GM23248 (cell line): Measurements from ENCODE around the gene CES2. TPM values are rescaled to one million over a fixed set of nuclear protein-coding genes. Genes with fewer than 3 reads are reported as not detected.

Source experiments
- DNase-seq: peaks from one replicate; pipeline ENCODE4 v3.0.0-alpha.2; 2015
- H2AFZ ChIP-seq: fragments of 200-600 bp; sonication (generic); 2 replicates; pipeline ENCODE4 v1.6.1; 2016; ENCODE audit warnings: antibody characterized with exemption
- H3F3A ChIP-seq: fragments of 200-600 bp; sonication (generic); 2 replicates; pipeline ENCODE4 v1.6.1; 2016; ENCODE audit warnings: mild to moderate bottlenecking, antibody characterized with exemption, mixed run types; ENCODE audit not compliant: insufficient read depth
- H3K27ac ChIP-seq: fragments of 200-600 bp; sonication (generic); 2 replicates; pipeline ENCODE4 v1.5.1; 2016; ENCODE audit warnings: mild to moderate bottlenecking
- H3K27me3 ChIP-seq: fragments of 200-600 bp; sonication (generic); replicated peaks from 2 replicates; pipeline ENCODE4 v1.6.1; 2016; ENCODE audit warnings: mild to moderate bottlenecking; ENCODE audit not compliant: insufficient read depth
- H3K36me3 ChIP-seq: fragments of 200-600 bp; sonication (generic); 2 replicates; pipeline ENCODE4 v1.6.1; 2016; ENCODE audit warnings: low read depth, mild to moderate bottlenecking
- H3K4me1 ChIP-seq: fragments of 200-600 bp; sonication (generic); 2 replicates; pipeline ENCODE4 v1.6.1; 2016; ENCODE audit warnings: mild to moderate bottlenecking; ENCODE audit not compliant: insufficient read depth
- H3K4me2 ChIP-seq: fragments of 200-600 bp; sonication (generic); one replicate; pipeline ENCODE4 v1.6.1; 2016; ENCODE audit warnings: mild to moderate bottlenecking; ENCODE audit not compliant: unreplicated experiment
- H3K4me3 ChIP-seq: fragments of 200-600 bp; sonication (generic); 2 replicates; pipeline ENCODE4 v1.5.1; 2016; ENCODE audit warnings: mild to moderate bottlenecking
- H3K79me2 ChIP-seq: fragments of 200-600 bp; sonication (generic); 2 replicates; pipeline ENCODE4 v1.6.1; 2016; ENCODE audit warnings: mild to moderate bottlenecking; ENCODE audit not compliant: insufficient read depth
- H3K9ac ChIP-seq: fragments of 200-600 bp; sonication (generic); 2 replicates; pipeline ENCODE4 v1.6.1; 2016; ENCODE audit warnings: mild to moderate bottlenecking
- H3K9me2 ChIP-seq: fragments of 200-600 bp; sonication (generic); 2 replicates; pipeline ENCODE4 v1.6.1; 2016; ENCODE audit warnings: mixed run types, mild to moderate bottlenecking, moderate library complexity; ENCODE audit not compliant: insufficient read depth
- H3K9me3 ChIP-seq: fragments of 200-600 bp; sonication (generic); one replicate; pipeline ENCODE4 v1.6.1; 2017; ENCODE audit warnings: low read depth
- H4K20me1 ChIP-seq: fragments of 200-600 bp; sonication (generic); 2 replicates; pipeline ENCODE4 v1.6.0; 2016; ENCODE audit not compliant: insufficient read depth
- EZH2 ChIP-seq: fragments of 200-600 bp; sonication (generic); IDR thresholded peaks from 2 replicates; pipeline ENCODE4 v1.6.1; 2018; ENCODE audit warnings: antibody characterized with exemption, mild to moderate bottlenecking; ENCODE audit not compliant: insufficient read depth, poor library complexity, severe bottlenecking
- EZH2phosphoT487 ChIP-seq: fragments of 200-600 bp; sonication (generic); IDR thresholded peaks from 2 replicates; pipeline ENCODE4 v1.6.1; 2018; ENCODE audit warnings: antibody characterized with exemption, moderate library complexity, mild to moderate bottlenecking, low read depth; ENCODE audit not compliant: insufficient read depth
- WGBS, 2 experiments: methylation state at CpG; one replicate each; pipeline ENCODE4 v1.1.6; 2015 to 2017; ENCODE audit warnings: low lambda C conversion rate in 2 of 2, low coverage in 1 of 2; ENCODE audit errors: missing lambda C conversion rate in 2 of 2; 5-methylcytosine and 5-hydroxymethylcytosine counted together
- in situ Hi-C: fragments of 300-500 bp; cut with MboI; formaldehyde crosslinking; loops from 2 replicates; pipeline ENCODE4 v1.15.0; 2020
- polyA plus RNA-seq: library from polyadenylated mRNA; unstranded; fragments of >200 nt; fragmentation: Nextera tagmentation; extraction: Ambion mirVana; gene quantifications from 2 replicates; pipeline ENCODE4 v1.2.1, GENCODE V29; 2016
- total RNA-seq: library from RNA; depleted of rRNA; stranded (reverse); fragments of >200 nt; shearing (Covaris generic); gene quantifications from 2 replicates; pipeline ENCODE4 v1.2.3, GENCODE V29; 2014

CES2 gene
- total and polyA plus RNA-seq, 2 experiments from 2014 or later, result 32.3 to 37.6 TPM

GRCh38 chr16:66961914-66962313 lies 26.6 kb downstream of the CES2 start:
- Histone ChIP-seq H4K20me1 (no peaks in the 10 kb centered on the region), H3K36me3 (no peaks in the 10 kb centered on the region), H3K4me1 (no peaks in the 10 kb centered on the region), H3K4me2 (no peak overlapping the region), H3K9me3 (no peaks in the 10 kb centered on the region), H2AFZ (no peak overlapping the region), H3K27ac (no peak overlapping the region), H3K4me3 (no peak overlapping the region), H3K79me2 (no peaks in the 10 kb centered on the region), H3K9ac (no peak overlapping the region), H3K9me2 (no peaks in the 10 kb centered on the region), H3F3A (no peaks in the 10 kb centered on the region), H3K27me3 (peaks cover 4% of the 10 kb centered on the region; the same call in 1 of the 2 replicates)
- 72 to 82% methylated on average over 5 of the region's 5 CpGs for WGBS, 2 experiments
- TF ChIP-seq EZH2phosphoT487, result no peak
- TF ChIP-seq EZH2, result no peak
- in situ Hi-C loops, result loop anchor here (25.0 kb wide), 1 partner anchor 200 kb away; the partner anchor contains the start of genes B3GNT9, FBXL8, HSF4 and NOL3
- DNase-seq, result no peak

GRCh38 chr16:66964049-66964448 lies 28.7 kb downstream of the CES2 start:
- no peak for TF ChIP-seq EZH2
- TF ChIP-seq EZH2phosphoT487, result no peak
- no peaks in the 10 kb centered on the region for H4K20me1 ChIP-seq
- H3K4me2 ChIP-seq, result no peak overlapping the region
- no peaks in the 10 kb centered on the region for H3K4me1 ChIP-seq
- H3K9me2 ChIP-seq, result no peaks in the 10 kb centered on the region
- no peaks in the 10 kb centered on the region for H3F3A ChIP-seq
- no peak for DNase-seq
- no peak overlapping the region for H3K4me3 ChIP-seq
- H3K27ac ChIP-seq, result no peak overlapping the region
- H3K36me3 ChIP-seq, result no peaks in the 10 kb centered on the region
- WGBS, 2 experiments, result 62 to 65% methylated on average over 6 of the region's 6 CpGs
- no peak overlapping the region for H2AFZ ChIP-seq
- in situ Hi-C loops, result loop anchor here (25.0 kb wide), 1 partner anchor 198 kb away; the partner anchor contains the start of genes B3GNT9, FBXL8, HSF4 and NOL3
- no peak overlapping the region for H3K9ac ChIP-seq
- peaks cover 4% of the 10 kb centered on the region; the same call in 1 of the 2 replicates for H3K27me3 ChIP-seq
- no peaks in the 10 kb centered on the region for H3K9me3 ChIP-seq
- no peaks in the 10 kb centered on the region for H3K79me2 ChIP-seq

- H3K27ac ChIP-seq, result no peak overlapping the region
- no peaks in the 10 kb centered on the region for H3K9me2 ChIP-seq
- H3K36me3 ChIP-seq, result no peaks in the 10 kb centered on the region
- no peak overlapping the region for H3K4me2 ChIP-seq
- in situ Hi-C loops, result loop anchor here (25.0 kb wide), 1 partner anchor 193 kb away; the partner anchor contains the start of genes B3GNT9, FBXL8, HSF4 and NOL3
- H2AFZ ChIP-seq, result no peak overlapping the region
- no peak overlapping the region for H3K9ac ChIP-seq
- peaks cover 8% of the 10 kb centered on the region; the same call in 1 of the 2 replicates for H3K4me1 ChIP-seq
- TF ChIP-seq EZH2 (no peak), EZH2phosphoT487 (no peak)
- no peaks in the 10 kb centered on the region for H3F3A ChIP-seq
- peaks cover 4% of the 10 kb centered on the region; the same call in 1 of the 2 replicates for H3K27me3 ChIP-seq
- WGBS, 2 experiments, result 85 to 92% methylated on average over 5 of the region's 5 CpGs
- no peaks in the 10 kb centered on the region for H3K9me3 ChIP-seq
- no peak for DNase-seq
- no peaks in the 10 kb centered on the region for H3K79me2 ChIP-seq
- H3K4me3 ChIP-seq, result no peak overlapping the region
- no peaks in the 10 kb centered on the region for H4K20me1 ChIP-seq
Measured at GRCh38 chr16:66968847-66969246, 33.5 kb downstream of the CES2 start.

- Histone ChIP-seq H3K9ac (no peak overlapping the region), H2AFZ (no peak overlapping the region), H4K20me1 (no peaks in the 10 kb centered on the region), H3K36me3 (no peaks in the 10 kb centered on the region), H3K9me3 (no peaks in the 10 kb centered on the region), H3F3A (0 out of 2 replicates have a peak, but pooled peaks cover 5% of the 10 kb centered on the region), H3K4me1 (peaks cover 8% of the 10 kb centered on the region; the same call in 1 of the 2 replicates), H3K27me3 (0 out of 2 replicates have a peak, but pooled peaks cover 2% of the 10 kb centered on the region), H3K4me2 (no peak overlapping the region), H3K4me3 (no peak overlapping the region), H3K9me2 (no peaks in the 10 kb centered on the region), H3K79me2 (no peaks in the 10 kb centered on the region), H3K27ac (no peak overlapping the region)
- TF ChIP-seq EZH2phosphoT487, result no peak
- TF ChIP-seq EZH2, result no peak
- 59 to 68% methylated on average over 10 of the region's 10 CpGs for WGBS, 2 experiments
- in situ Hi-C loops, result loop anchor here (25.0 kb wide), 1 partner anchor 191 kb away; the partner anchor contains the start of genes B3GNT9, FBXL8, HSF4 and NOL3
- peak; percentile 66 for DNase-seq
Measured at GRCh38 chr16:66970775-66971720, 35.7 kb downstream of the CES2 start.
